WTC11 (cell line): ENCODE data around the gene PCSK1N. TPM values are rescaled to one million over a fixed set of nuclear protein-coding genes. Genes with fewer than 3 reads are reported as not detected.

ENCODE experiments used
- ATAC-seq: fragments of 200-7000 bp; cut with Tn5 transposase; 2 replicates; pipeline ENCODE4 v1.10.0; 2021; ENCODE audit warnings: mild to moderate bottlenecking, moderate library complexity
- CTCF ChIA-PET: fragments of 300-600 bp; sonication (Branson Sonifier 250); formaldehyde crosslinking; loops from one replicate; lab custom pipeline; 2021; ENCODE audit warnings: antibody characterized with exemption; lab: Charles Lee
- POLR2A ChIA-PET: fragments of 350-600 bp; sonication (Branson Sonifier 250); formaldehyde crosslinking; loops from one replicate; lab custom pipeline; 2021; ENCODE audit warnings: antibody characterized with exemption; lab: Charles Lee
- DNase-seq: peaks from one replicate; pipeline ENCODE4 v3.0.0; 2021; ENCODE audit warnings: low spot score
- H3K27ac Mint-ChIP-seq: 2 replicates; pipeline ENCODE4 v1.8.0; 2021; ENCODE audit warnings: mixed read lengths
- H3K27me3 Mint-ChIP-seq: 2 replicates; pipeline ENCODE4 v1.8.0; 2021; ENCODE audit warnings: low read depth, mild to moderate bottlenecking, moderate library complexity, mixed read lengths
- H3K36me3 Mint-ChIP-seq: 2 replicates; pipeline ENCODE4 v1.8.0; 2021; ENCODE audit warnings: mixed read lengths
- H3K4me1 Mint-ChIP-seq: 2 replicates; pipeline ENCODE4 v1.8.0; 2022; ENCODE audit warnings: mixed read lengths
- H3K4me3 Mint-ChIP-seq: 2 replicates; pipeline ENCODE4 v1.8.0; 2021; ENCODE audit warnings: mild to moderate bottlenecking, moderate library complexity, mixed read lengths
- H3K9me3 Mint-ChIP-seq: 2 replicates; pipeline ENCODE4 v1.8.0; 2021; ENCODE audit warnings: mixed read lengths
- AFF4 ChIP-seq: sonication (generic); formaldehyde crosslinking; IDR thresholded peaks from 2 replicates; pipeline ENCODE4 v1.8.1; 2023; ENCODE audit warnings: mild to moderate bottlenecking, missing genetic modification reagents, borderline replicate concordance
- ARID4B ChIP-seq: sonication (generic); formaldehyde crosslinking; IDR thresholded peaks from 2 replicates; pipeline ENCODE4 v1.8.0; 2023; ENCODE audit warnings: missing genetic modification reagents, mild to moderate bottlenecking, borderline replicate concordance
- CDX4 ChIP-seq: fragments of 250-450 bp; sonication (Bioruptor Pico); IDR thresholded peaks from 2 replicates; pipeline ENCODE4 v1.9.0; 2021; ENCODE audit warnings: moderate library complexity, mild to moderate bottlenecking, inconsistent platforms, borderline replicate concordance
- CREB1 ChIP-seq: sonication (generic); formaldehyde crosslinking; IDR thresholded peaks from 2 replicates; pipeline ENCODE4 v1.8.0; 2023; ENCODE audit warnings: mild to moderate bottlenecking, missing genetic modification reagents
- E2F5 ChIP-seq: sonication (generic); formaldehyde crosslinking; IDR thresholded peaks from 2 replicates; pipeline ENCODE4 v1.8.1; 2022; ENCODE audit warnings: mild to moderate bottlenecking, moderate library complexity, missing genetic modification reagents
- FOXK1 ChIP-seq: sonication (generic); formaldehyde crosslinking; IDR thresholded peaks from 2 replicates; pipeline ENCODE4 v1.8.0; 2022; ENCODE audit warnings: mild to moderate bottlenecking, moderate library complexity, missing genetic modification reagents
- JUN ChIP-seq: sonication (generic); formaldehyde crosslinking; IDR thresholded peaks from 2 replicates; pipeline ENCODE4 v1.8.0; 2023; ENCODE audit warnings: mild to moderate bottlenecking, missing genetic modification reagents
- NFE2L1 ChIP-seq: sonication (generic); formaldehyde crosslinking; IDR thresholded peaks from 2 replicates; pipeline ENCODE4 v1.8.1; 2023; ENCODE audit warnings: missing genetic modification reagents
- NFYB ChIP-seq: sonication (generic); formaldehyde crosslinking; conservative IDR thresholded peaks from 2 replicates; pipeline ENCODE4 v1.8.0; 2022; ENCODE audit warnings: low read depth, missing genetic modification reagents
- OVOL2 ChIP-seq: fragments of 250-450 bp; sonication (Bioruptor Pico); IDR thresholded peaks from 2 replicates; pipeline ENCODE4 v1.9.0; 2021; ENCODE audit warnings: mild to moderate bottlenecking, borderline replicate concordance
- RELA ChIP-seq: sonication (generic); formaldehyde crosslinking; IDR thresholded peaks from 2 replicates; pipeline ENCODE4 v1.8.1; 2022; ENCODE audit warnings: missing genetic modification reagents, mild to moderate bottlenecking, borderline replicate concordance
- TEAD1 ChIP-seq: sonication (generic); formaldehyde crosslinking; IDR thresholded peaks from 2 replicates; pipeline ENCODE4 v1.8.0; 2022; ENCODE audit warnings: mild to moderate bottlenecking, missing genetic modification reagents
- USF1 ChIP-seq: sonication (generic); formaldehyde crosslinking; IDR thresholded peaks from 2 replicates; pipeline ENCODE4 v1.8.0; 2022; ENCODE audit warnings: mild to moderate bottlenecking, missing genetic modification reagents
- ZNF416 ChIP-seq: fragments of 250-450 bp; sonication (Bioruptor Pico); IDR thresholded peaks from 2 replicates; pipeline ENCODE4 v1.9.0; 2021; ENCODE audit warnings: mild to moderate bottlenecking, inconsistent platforms
- ZNF423 ChIP-seq: fragments of 250-450 bp; sonication (Bioruptor Pico); IDR thresholded peaks from 2 replicates; pipeline ENCODE4 v2.1.2; 2022; ENCODE audit warnings: mild to moderate bottlenecking, moderate library complexity
- ZSCAN18 ChIP-seq: fragments of 250-450 bp; sonication (Bioruptor Pico); IDR thresholded peaks from 2 replicates; pipeline ENCODE4 v2.1.2; 2022; ENCODE audit warnings: mild to moderate bottlenecking, moderate library complexity
- total RNA-seq: library from RNA; stranded (reverse); gene quantifications from 3 replicates; pipeline ENCODE4 v1.2.3, GENCODE V29; 2021

The PCSK1N gene
- total RNA-seq, 1 experiment from 2014 or later, result 7.5 TPM

GRCh38 chrX:48784726-48785125 lies 50.7 kb downstream of the PCSK1N start:
- Mint-ChIP-seq H3K9me3 (no peaks in the 10 kb centered on the region), H3K4me3 (no peak overlapping the region), H3K27me3 (peaks cover 9% of the 10 kb centered on the region), H3K36me3 (no peaks in the 10 kb centered on the region), H3K4me1 (no peaks in the 10 kb centered on the region), H3K27ac (no peak overlapping the region)
- TF ChIP-seq JUN (CRISPR knock-in tag), result no peak
- TF ChIP-seq OVOL2, result no peak
- no peak for TF ChIP-seq E2F5 (CRISPR knock-in tag)
- DNase-seq, result no peak
- ChIA-PET CTCF (no interaction called here), POLR2A (no interaction called here)
- no peak for ATAC-seq

- H3K4me3 Mint-ChIP-seq, result no peak overlapping the region
- TF ChIP-seq ARID4B (CRISPR knock-in tag) (no peak), USF1 (CRISPR knock-in tag) (no peak), ZNF423 (CRISPR knock-in tag) (no peak), ZSCAN18 (no peak), TEAD1 (CRISPR knock-in tag) (no peak)
- TF ChIP-seq, all 79 proteins: peak for 0
- no peaks in the 10 kb centered on the region for H3K9me3 Mint-ChIP-seq
- DNase-seq (no peak), ATAC-seq (no peak)
- CTCF ChIA-PET, result no interaction called here
- H3K27ac Mint-ChIP-seq, result no peak overlapping the region
- peaks cover 9% of the 10 kb centered on the region for H3K27me3 Mint-ChIP-seq
- POLR2A ChIA-PET, result no interaction called here
- no peaks in the 10 kb centered on the region for H3K36me3 Mint-ChIP-seq
- H3K4me1 Mint-ChIP-seq, result no peaks in the 10 kb centered on the region
Measured at GRCh38 chrX:48782795-48783194, 52.6 kb downstream of the PCSK1N start.

- no peak overlapping the region for H3K4me3 Mint-ChIP-seq
- H3K36me3 Mint-ChIP-seq, result no peaks in the 10 kb centered on the region
- no peaks in the 10 kb centered on the region for H3K9me3 Mint-ChIP-seq
- H3K4me1 Mint-ChIP-seq, result no peaks in the 10 kb centered on the region
- H3K27ac Mint-ChIP-seq, result no peak overlapping the region
- POLR2A ChIA-PET, result no interaction called here
- CTCF ChIA-PET, result no interaction called here
- no peak for ATAC-seq
- peaks cover 9% of the 10 kb centered on the region for H3K27me3 Mint-ChIP-seq
- DNase-seq, result no peak
- no peak for TF ChIP-seq CREB1 (CRISPR knock-in tag)
- no peak for TF ChIP-seq RELA
- TF ChIP-seq ARID4B (CRISPR knock-in tag), result no peak
- TF ChIP-seq NFYB (CRISPR knock-in tag), result no peak
- TF ChIP-seq CDX4 (CRISPR knock-in tag), result no peak
- TF ChIP-seq NFE2L1 (CRISPR knock-in tag), result no peak
- no peak for TF ChIP-seq ZNF416 (CRISPR knock-in tag)
- no peak for TF ChIP-seq FOXK1 (CRISPR knock-in tag)
- TF ChIP-seq AFF4 (CRISPR knock-in tag), result no peak
Measured at GRCh38 chrX:48782216-48782615, 53.2 kb downstream of the PCSK1N start.
